GM21423 (cell line): ENCODE results near the gene EVPLL.
"Not testable (repeated sequence)": the region's sequence is repeated elsewhere in the genome, so short reads cannot be mapped to it uniquely, and the experiment has no call there.

Experiments used
- ATAC-seq: cut with Tn5 transposase; IDR thresholded peaks from one replicate; pipeline ENCODE4 v1.9.1; 2021; ENCODE audit warnings: mild to moderate bottlenecking, moderate library complexity; ENCODE audit not compliant: unreplicated experiment

Gene EVPLL

GRCh38 chr17:18377437-18378204, at the start of gene EVPLL:
Gene EVPLL (plus strand): TSS chr17:18377778. CDS start chr17:18380938, 3,160 bp downstream.
- no peak for ATAC-seq

GRCh38 chr17:18328643-18329204, 48.9 kb upstream of the EVPLL start:
- no peak for ATAC-seq

GRCh38 chr17:18331879-18332278, 45.7 kb upstream of the EVPLL start:
- no peak for ATAC-seq

- no peak for ATAC-seq
Measured at GRCh38 chr17:18332909-18333489, 44.6 kb upstream of the EVPLL start.

DNA sequence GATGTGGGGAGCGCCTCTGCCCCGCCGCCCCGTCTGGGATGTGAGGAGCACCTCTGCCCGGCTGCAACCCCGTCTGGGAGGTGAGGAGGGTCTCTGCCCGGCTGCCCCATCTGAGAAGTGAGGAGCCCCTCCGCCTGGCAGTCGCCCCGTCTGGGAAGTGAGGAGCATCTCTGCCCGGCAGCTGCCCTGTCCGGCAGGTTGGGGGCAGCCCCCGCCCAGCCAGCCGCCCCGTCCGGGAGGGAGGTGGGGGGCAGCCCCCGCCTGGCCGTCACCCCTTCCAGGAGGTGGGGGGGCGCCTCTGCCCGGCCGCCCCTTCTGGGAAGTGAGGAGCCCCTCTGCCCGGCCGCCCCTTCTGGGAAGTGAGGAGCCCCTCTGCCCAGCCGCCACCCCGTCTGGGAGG, 39.4 kb upstream of the EVPLL start:
- not testable (repeated sequence) for ATAC-seq

- no peak for ATAC-seq
Measured at GRCh38 chr17:18339933-18340332, 37.6 kb upstream of the EVPLL start.

DNA sequence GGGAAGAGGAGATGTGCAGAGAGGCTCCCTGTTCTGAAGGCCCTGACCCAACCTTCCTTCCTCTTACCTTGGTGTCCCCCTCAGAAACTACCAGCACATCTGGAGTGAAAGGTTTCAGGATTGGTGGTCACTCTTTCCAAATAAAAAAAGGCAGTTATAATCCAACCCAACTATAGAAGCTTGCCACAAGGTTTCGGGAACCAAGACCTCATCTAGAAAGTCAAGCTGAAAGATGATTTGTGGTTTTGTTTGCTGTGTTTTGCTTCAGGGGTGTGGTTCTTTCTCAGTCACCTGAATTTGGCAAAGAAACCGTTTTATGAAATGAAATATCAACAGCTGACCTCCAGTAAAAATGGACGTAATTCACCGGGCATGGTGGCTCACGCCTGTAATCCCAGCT, 33.6 kb upstream of the EVPLL start:
- no peak for ATAC-seq

DNA sequence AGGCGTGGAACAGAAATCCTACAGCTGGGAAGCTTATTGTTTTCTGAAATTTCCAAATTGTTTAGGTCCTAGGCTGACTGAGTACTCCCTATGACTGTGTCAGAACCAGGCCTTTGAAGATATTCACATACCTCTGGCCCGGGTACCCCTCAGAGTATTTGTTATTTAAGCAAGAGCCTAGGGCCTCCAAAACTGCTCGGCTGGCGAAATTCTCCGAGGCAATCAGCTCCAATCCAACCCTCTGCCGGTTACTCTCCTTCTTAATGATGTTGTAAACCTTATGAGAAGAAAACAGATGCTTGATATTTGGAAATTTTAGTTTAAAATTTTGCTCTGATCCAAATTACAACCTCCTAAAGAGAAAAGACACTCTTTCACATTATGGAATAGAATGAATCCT, 24.0 kb upstream of the EVPLL start:
- ATAC-seq, result no peak

DNA sequence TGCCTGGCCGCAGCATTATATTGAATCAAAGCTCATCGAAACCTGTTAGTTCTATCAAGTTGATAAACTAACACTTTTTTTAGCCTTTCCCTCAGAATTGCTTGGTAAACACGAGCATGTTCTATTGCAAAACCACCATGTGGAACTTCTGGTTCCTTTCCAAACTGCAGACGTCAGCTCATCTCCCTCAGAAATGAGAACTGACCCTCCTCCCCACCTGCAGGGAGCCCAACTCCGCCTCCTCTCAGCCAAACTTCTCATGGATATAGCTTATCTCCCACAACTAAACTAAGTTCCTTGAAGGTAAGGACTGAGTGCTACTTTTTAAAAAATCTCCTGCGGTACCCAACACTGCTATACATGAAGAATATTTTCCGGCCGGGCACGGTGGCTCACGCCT, 21.0 kb upstream of the EVPLL start:
- ATAC-seq, result no peak

DNA sequence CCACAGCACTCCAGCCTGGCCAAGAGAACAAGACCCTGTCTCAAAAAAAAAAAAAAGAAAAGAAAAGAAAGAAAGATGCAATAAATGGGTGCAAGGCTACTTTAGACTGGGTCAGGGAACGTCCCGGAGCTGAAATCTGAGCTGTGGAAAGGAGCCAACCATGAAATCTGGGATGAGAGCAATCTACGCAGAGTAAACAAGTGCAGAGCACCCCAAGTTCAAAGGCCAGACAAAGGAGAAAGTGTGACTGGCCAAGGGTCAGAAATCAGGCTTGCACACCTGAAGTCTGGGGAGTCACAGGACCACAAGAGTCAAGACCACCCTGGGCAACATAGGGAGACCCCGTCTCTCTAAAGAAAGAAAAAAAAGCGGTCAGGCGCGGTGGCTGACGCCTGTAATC, 17.1 kb upstream of the EVPLL start:
- no peak for ATAC-seq

- ATAC-seq, result no peak
Measured at GRCh38 chr17:18361837-18362697, 15.5 kb upstream of the EVPLL start.

- ATAC-seq, result no peak
Measured at GRCh38 chr17:18362698-18363100, 14.9 kb upstream of the EVPLL start.

DNA sequence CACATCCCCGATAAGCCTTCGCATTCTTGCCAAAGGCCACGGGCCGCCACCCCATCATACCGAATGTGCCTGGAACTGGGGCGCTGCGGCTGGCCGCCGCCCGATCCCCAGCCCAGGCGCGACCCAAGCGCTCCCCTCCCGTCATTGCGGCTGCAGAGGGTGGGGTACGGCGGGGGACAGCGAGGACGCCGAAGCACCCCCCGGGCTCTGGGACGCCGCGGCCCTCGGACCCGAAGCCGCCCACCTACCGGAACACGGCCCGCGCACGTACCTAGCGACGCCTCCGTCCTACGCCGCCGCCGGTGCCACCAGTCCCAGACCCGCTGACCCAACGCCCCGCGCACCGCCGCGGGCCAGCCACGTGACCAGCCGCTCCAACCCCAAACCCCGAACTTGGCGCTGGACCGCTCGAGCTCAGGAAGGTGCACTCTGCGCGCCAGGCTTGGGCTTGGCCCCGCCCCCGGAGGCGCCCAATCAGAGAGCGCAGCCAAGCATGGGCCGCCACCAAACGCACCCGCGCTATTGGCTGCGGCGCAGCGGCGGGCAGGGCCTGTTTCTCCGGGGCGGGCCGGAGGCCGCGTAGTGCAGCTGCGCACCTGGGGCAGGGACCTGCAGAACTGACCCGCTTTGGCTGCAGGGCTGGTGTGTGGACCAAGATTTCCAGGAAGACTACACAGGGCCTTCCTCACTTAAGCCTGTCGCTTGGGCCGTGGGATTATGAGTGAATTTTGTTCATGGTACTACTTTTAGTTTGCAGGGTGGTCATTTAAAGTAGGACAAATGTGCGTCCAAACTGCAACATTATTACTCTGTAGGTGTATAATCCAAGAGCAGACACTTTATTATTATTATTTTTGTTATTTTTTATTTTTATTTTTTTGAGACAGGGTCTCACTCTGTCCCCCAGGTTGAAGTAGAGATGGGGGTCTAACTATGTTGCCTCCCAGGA, 14.2 kb upstream of the EVPLL start, which contains the start of gene SHMT1:
SHMT1 (minus strand) TSS at position 450 of the 949 bp plus-strand sequence. CDS start 7,569 bp downstream, outside the sequence.
- ATAC-seq, result peak; percentile 99

DNA sequence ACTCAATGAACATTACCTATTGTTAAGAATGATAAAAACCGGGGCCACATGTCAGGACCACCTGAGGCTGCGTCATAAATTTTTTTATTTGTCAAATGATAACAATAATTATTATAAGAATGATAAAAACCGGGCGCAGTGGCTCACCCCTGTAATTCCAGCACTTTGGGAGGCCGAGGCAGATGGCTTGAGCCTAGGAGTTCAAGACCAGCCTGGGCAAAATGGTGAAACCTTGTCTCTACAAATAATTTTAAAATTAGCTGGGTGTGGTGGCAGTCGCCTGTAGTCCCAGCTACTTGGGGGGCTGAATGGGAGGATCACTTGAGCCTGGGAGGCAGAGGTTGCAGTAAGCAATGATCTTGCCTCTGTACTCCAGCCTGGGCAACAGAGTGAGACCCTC, 13.4 kb upstream of the EVPLL start:
- ATAC-seq, result no peak

GRCh38 chr17:18368946-18369345, 8.6 kb upstream of the EVPLL start:
- ATAC-seq, result no peak

DNA sequence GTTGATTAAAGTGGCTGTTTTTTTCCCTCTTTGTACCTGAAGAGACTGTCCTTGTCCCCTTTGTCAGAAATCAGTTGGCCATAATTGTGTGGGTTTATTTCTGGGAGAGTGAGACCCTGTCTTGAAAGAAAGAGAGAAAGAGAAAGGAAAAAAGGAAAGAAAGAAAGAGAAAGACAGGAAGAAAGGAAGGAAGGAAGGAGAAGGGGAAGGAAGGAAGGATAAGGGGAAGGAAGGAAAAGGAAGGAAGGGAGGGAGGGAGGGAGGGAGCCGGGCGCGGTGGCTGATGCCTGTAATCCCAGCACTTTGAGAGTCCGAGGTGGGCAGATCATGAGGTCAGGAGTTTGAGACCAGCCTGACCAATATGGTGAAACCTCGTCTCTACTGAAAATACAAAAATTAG, 6.8 kb upstream of the EVPLL start:
- no peak for ATAC-seq

GRCh38 chr17:18371455-18371854, 6.1 kb upstream of the EVPLL start:
- ATAC-seq, result no peak

DNA sequence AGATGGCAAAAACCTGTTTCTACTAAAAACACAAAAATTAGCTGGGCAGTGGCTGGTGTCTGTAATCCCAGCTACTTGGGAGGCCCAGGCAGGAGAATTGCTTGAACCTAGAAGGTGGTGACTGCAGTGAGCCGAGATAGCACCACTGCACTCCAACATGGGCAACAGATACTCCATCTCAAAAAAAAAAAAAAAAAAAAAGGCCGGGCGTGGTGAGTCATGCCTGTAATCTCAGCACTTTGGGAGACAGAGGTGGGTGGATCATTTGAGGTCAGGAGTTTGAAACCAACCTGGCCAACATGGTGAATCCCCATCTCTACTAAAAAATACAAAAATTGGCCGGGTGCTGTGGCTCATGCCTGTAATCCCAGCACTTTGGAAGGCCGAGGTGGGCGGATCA, 4.4 kb upstream of the EVPLL start:
- ATAC-seq, result not testable (repeated sequence)

- no peak for ATAC-seq
Measured at GRCh38 chr17:18374216-18374615, 3.4 kb upstream of the EVPLL start.

GRCh38 chr17:18378205-18378505, 577 bp downstream of the EVPLL start:
- no peak for ATAC-seq
